ENCODE measurements around the gene STK32B. TPM values are rescaled to one million over a fixed set of nuclear protein-coding genes. Genes with fewer than 3 reads are reported as not detected.

STK32B gene
- total RNA-seq, 1 experiment from 2014 or later: 15.1 TPM

GRCh38 chr4:5191831-5192230 lies 140.6 kb downstream of the STK32B start:
- TF ChIP-seq EZH2 (IDR thresholded peaks at IDR 0.05; ENCODE audit: borderline replicate concordance, low read depth, low read length, poor library complexity, severe bottlenecking) (no peak), CTCF (conservative IDR thresholded peaks at IDR 0.05; ENCODE audit: low read depth, low read length) (no peak)
- no peak overlapping the region for H3K4me3 ChIP-seq (ENCODE audit: low read depth, low read length, poor library complexity, severe bottlenecking)
- CTCF ChIA-PET: no interaction called here
- H3K36me3 ChIP-seq (ENCODE audit: insufficient read depth, low read length, poor library complexity, severe bottlenecking): no peaks in the 10 kb centered on the region
- no peak overlapping the region for H3K27ac ChIP-seq (ENCODE audit: low read depth, low read length, poor library complexity, severe bottlenecking)
- BruUV-seq (replicated peaks): no TSS peak
- DNase-seq (ENCODE audit: low spot score): no peak
- POLR2A ChIA-PET (ENCODE audit: low non-redundant PET): no interaction called here
- H3K9me3 ChIP-seq (ENCODE audit: low read depth, low read length, poor library complexity, severe bottlenecking): no peaks in the 10 kb centered on the region
- intact Hi-C loops (cut with micrococcal nuclease; ENCODE audit: unreplicated experiment): no loop called here
- no peaks in the 10 kb centered on the region for H3K27me3 ChIP-seq (replicated peaks; ENCODE audit: insufficient read depth, low read depth, low read length, poor library complexity)
- no peaks in the 10 kb centered on the region for H3K4me1 ChIP-seq (ENCODE audit: insufficient read depth, low read length, poor library complexity, severe bottlenecking)

- ChIA-PET POLR2A (ENCODE audit: low non-redundant PET) (no interaction called here), CTCF (no interaction called here)
- Histone ChIP-seq H3K4me1 (ENCODE audit: insufficient read depth, low read length, poor library complexity, severe bottlenecking) (no peaks in the 10 kb centered on the region), H3K36me3 (ENCODE audit: insufficient read depth, low read length, poor library complexity, severe bottlenecking) (no peaks in the 10 kb centered on the region), H3K9me3 (ENCODE audit: low read depth, low read length, poor library complexity, severe bottlenecking) (no peaks in the 10 kb centered on the region), H3K27ac (ENCODE audit: low read depth, low read length, poor library complexity, severe bottlenecking) (no peak overlapping the region), H3K4me3 (ENCODE audit: low read depth, low read length, poor library complexity, severe bottlenecking) (no peak overlapping the region), H3K27me3 (replicated peaks; ENCODE audit: insufficient read depth, low read depth, low read length, poor library complexity) (no peaks in the 10 kb centered on the region)
- intact Hi-C loops (cut with micrococcal nuclease; ENCODE audit: unreplicated experiment): no loop called here
- no TSS peak for BruUV-seq (replicated peaks)
- TF ChIP-seq EZH2 (IDR thresholded peaks at IDR 0.05; ENCODE audit: borderline replicate concordance, low read depth, low read length, poor library complexity, severe bottlenecking): no peak
- no peak for TF ChIP-seq CTCF (conservative IDR thresholded peaks at IDR 0.05; ENCODE audit: low read depth, low read length)
- DNase-seq (ENCODE audit: low spot score): no peak
These were observed 141.0 kb downstream of the STK32B start for GRCh38 chr4:5192271-5192670.

GRCh38 chr4:5192678-5193077 lies 141.4 kb downstream of the STK32B start:
- ChIA-PET CTCF (no interaction called here), POLR2A (ENCODE audit: low non-redundant PET) (no interaction called here)
- no peaks in the 10 kb centered on the region for H3K4me1 ChIP-seq (ENCODE audit: insufficient read depth, low read length, poor library complexity, severe bottlenecking)
- no peak for DNase-seq (ENCODE audit: low spot score)
- H3K4me3 ChIP-seq (ENCODE audit: low read depth, low read length, poor library complexity, severe bottlenecking): no peak overlapping the region
- no peaks in the 10 kb centered on the region for H3K9me3 ChIP-seq (ENCODE audit: low read depth, low read length, poor library complexity, severe bottlenecking)
- no peaks in the 10 kb centered on the region for H3K36me3 ChIP-seq (ENCODE audit: insufficient read depth, low read length, poor library complexity, severe bottlenecking)
- TF ChIP-seq CTCF (conservative IDR thresholded peaks at IDR 0.05; ENCODE audit: low read depth, low read length): no peak
- no peak for TF ChIP-seq EZH2 (IDR thresholded peaks at IDR 0.05; ENCODE audit: borderline replicate concordance, low read depth, low read length, poor library complexity, severe bottlenecking)
- no TSS peak for BruUV-seq (replicated peaks)
- no peaks in the 10 kb centered on the region for H3K27me3 ChIP-seq (replicated peaks; ENCODE audit: insufficient read depth, low read depth, low read length, poor library complexity)
- H3K27ac ChIP-seq (ENCODE audit: low read depth, low read length, poor library complexity, severe bottlenecking): no peak overlapping the region
- intact Hi-C loops (cut with micrococcal nuclease; ENCODE audit: unreplicated experiment): no loop called here

Data from A673 (cell line).